NCI-H1694 (cell line): Measurements from ENCODE around the gene BPIFB4.
"Not testable (repeated sequence)": the region's sequence is repeated elsewhere in the genome, so short reads cannot be mapped to it uniquely, and the experiment has no call there.

ENCODE experiments used
- DNase-seq: peaks from one replicate; lab custom pipeline; 2025; lab: John Stamatoyannopoulos, UW

BPIFB4 gene

DNA sequence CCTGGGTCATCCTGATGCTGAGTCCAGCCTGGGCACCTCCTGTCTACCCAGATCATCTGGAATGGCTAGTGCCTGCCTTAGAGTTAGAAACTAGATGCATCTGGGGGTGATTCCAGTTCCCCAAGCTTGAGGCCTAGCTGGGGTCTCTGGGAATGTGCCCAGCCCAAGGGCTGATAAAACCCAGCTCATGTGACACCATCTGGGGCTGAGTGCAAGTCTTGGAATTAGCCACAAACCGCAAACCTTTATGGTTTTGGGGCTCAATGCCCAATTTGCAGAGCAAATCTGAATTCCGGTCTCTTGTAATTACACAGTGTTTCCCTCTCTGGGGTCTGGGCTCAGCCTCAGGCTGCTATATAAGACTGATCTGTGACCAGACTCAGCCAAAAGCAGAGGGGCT is at the start of gene BPIFB4:
Gene BPIFB4, plus strand, starts transcription at position 385 of the 400 bp plus-strand sequence. CDS start 1,884 bp downstream, outside the sequence.
- DNase-seq, result no peak

DNA sequence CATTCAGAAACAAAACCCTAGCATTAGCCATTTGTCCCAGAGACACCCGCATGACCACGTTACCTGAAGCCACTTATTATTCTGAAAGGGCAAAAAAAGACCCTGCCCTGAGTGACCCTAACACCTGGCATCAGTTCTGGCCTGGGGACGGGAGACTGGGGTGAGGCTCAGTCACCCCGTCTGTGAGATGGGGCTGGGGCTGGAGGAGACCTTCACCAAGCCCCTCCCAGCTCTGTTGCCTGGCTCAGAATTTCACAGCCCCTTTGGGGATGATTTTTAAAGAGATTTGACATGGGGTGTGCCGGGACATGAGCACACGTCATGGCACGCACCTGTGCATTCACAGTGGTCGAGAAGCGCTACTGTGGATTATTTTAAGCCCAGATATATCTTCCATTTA is 49.4 kb upstream of the BPIFB4 start:
- no peak for DNase-seq

DNA sequence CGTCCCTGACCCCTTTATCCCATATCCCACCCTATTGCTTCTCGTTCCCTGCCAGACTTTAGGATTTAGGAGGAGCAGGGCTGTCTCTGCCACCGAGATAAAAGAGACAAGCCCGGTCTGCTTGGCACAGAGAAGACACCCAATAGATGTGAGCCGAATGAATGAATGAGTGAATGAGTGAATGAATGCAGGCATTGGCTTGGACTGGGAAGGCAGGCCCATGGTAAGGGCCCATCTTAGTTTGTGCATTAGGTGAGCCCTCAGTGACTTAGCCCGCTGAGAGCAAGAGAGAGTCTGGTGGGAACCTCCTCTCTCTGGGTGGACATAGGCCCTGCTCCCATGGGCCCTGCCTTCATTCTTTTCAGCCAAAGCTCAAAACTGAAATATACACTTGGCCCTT is 48.9 kb upstream of the BPIFB4 start:
- DNase-seq, result no peak

- no peak for DNase-seq
Observed at GRCh38 chr20:33031531-33031930, 47.9 kb upstream of the BPIFB4 start, which contains the start of gene BPIFB6. BPIFB6 (plus strand) TSS chr20:33031648; CDS start chr20:33031648, 0 bp downstream.

- DNase-seq, result no peak
Observed at GRCh38 chr20:33032555-33032954, 46.9 kb upstream of the BPIFB4 start.

- DNase-seq, result no peak
Observed at GRCh38 chr20:33033381-33033780, 46.1 kb upstream of the BPIFB4 start.

- DNase-seq, result no peak
Observed at GRCh38 chr20:33034115-33034514, 45.3 kb upstream of the BPIFB4 start.

DNA sequence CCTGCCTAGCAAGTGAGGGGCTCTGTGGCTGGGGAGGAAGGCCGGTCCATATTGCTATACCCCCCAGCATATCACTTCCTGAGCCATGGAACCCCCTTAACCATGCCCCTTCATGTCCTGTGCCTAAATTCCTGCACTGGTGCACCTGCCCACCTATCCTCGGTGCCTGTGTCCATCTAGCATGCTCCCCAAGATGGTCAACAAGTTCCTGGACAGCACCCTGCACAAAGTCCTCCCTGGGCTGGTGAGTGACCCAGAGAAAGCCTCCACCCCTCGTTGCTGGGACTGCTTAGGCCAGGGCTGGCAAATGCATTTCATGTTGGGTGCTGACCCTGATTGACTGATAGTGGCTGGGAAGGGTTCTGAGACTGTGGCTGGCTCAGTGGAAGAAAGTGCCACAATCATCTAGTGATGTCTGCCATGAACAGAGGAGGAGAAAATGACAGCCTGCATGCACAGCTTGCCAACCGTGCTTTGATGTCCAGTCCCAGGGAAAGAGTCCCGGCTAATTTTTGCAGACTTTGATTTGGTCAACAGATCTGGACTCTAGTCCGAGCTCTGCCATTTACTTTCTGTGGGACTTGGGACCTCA is 44.4 kb upstream of the BPIFB4 start:
- no peak for DNase-seq

DNA sequence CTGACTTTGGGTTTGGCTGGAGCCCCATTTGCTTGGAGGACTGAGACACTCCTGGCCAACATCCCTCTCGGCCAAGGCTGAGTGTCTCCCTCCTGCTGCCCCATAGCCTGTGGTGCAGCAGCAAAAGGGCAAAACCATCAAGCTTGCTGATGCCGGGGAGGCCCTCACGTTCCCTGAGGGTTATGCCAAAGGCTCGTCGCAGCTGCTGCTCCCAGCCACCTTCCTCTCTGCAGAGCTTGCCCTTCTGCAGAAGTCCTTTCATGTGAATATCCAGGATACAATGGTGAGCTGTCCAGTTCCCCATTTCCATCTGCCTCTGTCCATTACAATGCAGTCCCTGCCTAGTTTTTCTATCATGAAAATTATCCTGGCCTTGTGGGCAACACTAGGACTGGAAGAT is 42.0 kb upstream of the BPIFB4 start:
- no peak for DNase-seq

GRCh38 chr20:33038243-33038642 is 41.2 kb upstream of the BPIFB4 start:
- no peak for DNase-seq

DNA sequence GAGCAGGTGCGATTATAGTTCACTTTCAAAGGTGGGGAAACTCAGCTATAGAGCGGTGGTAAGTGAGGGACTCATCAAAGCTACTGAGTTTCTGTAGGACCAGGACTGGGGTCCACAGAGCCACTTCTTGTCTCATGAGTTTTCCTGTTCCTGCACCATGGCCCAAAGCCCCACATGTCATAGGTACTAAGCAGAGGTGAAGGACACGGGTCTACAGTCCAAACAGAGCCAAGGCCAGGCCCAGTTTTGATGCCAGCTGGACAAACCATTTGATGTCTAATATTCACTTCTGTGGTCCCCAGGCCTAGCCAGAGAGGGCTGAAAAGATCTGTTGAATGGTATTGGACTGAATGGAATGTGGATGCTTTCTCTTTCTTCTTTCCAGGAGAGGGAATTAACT is 37.0 kb upstream of the BPIFB4 start:
- DNase-seq, result no peak

DNA sequence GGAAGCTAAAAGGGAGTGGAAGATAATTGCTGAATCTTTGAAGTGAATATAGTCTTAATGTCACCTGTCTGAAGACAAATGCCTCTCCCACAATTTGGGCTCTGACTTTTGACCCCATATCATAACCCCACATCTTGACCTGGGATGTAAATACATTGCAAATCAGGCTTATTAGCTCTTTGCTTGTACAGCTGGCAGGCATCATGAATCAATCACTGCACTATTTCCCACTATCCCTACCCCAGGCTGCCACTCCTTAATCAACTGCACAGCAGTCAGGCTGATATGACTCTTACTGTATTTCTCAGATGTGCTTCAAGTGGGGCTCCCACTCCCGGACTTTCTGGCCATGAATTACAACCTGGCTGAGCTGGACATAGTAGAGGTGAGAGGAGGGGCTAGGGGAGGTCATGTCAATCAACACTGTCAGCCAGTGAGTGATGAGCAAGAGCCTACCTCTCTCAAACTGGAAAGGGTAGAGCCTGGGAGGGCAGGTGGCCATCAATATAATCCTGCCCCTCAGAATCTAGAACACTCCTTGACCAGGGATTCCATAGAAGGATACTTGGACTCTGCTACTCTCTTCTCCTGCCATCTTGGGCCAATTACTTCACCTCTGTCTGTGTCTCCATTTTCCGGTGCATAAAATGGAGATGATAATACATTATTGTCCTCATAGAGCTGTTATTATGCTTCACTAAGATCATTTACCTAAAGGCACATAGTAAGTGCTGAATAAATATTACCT is 36.3 kb upstream of the BPIFB4 start:
- no peak for DNase-seq

DNA sequence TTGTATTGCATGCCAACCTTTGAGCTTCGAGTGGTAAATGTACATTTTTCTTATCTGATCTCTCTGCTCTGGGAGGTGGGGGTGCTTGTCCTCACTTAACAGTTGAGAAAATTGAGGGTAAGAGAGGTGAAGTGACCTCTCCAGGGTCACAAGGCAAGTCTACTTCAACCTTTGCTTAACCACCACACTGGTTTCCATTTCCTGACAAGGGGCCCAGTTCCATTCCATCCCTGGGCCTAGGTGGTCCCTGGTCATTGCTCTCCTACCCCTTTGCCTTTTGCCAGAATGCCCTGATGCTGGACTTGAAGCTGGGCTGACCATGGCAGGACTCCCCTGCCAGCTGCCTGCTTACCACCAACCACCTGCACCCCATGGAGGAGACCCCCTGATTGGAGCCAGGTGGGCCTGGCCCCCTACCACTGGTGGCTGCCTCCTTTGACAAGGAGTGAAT is 35.7 kb upstream of the BPIFB4 start:
- no peak for DNase-seq

- DNase-seq, result not testable (repeated sequence)
Observed at GRCh38 chr20:33045129-33045721, 34.2 kb upstream of the BPIFB4 start.

- DNase-seq, result no peak
Observed at GRCh38 chr20:33046412-33046811, 33.0 kb upstream of the BPIFB4 start.

- DNase-seq, result no peak
Observed at GRCh38 chr20:33051333-33051732, 28.1 kb upstream of the BPIFB4 start.

DNA sequence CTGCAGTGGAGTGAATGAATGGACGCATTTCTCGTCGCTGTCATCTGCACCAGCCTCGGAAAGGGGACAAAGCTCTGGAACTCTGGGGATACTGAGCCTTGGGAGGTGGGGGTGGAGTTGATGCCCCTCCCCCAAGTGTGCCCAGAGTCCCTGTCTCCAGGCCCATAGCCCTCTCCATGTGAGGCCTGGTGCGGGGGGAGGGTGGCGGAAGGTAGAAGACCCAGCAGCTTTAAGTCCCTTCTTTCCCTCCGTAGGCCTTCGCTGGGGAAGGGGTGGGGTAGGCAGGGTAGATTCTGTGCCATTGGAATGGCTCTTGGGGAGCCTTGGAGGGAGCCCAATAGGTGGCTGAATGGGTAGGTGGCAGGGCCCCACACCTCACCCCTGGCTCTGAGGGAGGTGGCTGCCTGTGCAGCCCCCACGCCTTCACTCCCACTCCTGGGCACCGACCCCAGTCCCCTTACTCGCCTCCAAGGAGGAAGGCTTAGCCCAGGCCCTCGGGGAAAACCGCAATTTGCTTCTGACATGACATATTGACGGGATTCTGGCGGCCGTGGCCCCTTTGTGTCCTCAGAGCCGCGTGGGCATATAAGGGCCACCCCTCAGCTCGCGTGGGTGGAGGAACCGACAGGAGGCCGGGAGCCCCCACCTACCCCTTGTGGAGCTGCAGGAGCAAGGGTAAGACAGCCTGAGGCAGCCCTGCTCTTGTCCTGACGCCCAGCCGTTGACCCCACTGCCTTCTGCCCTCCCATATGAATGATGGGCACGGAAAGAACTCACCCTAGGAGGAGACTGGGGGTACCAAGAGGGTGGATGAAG is 25.9 kb upstream of the BPIFB4 start, which contains the start of gene BPIFB3:
Gene BPIFB3, plus strand, starts transcription at position 613 of the 816 bp plus-strand sequence. CDS start 1,533 bp downstream, outside the sequence.
- no peak for DNase-seq

DNA sequence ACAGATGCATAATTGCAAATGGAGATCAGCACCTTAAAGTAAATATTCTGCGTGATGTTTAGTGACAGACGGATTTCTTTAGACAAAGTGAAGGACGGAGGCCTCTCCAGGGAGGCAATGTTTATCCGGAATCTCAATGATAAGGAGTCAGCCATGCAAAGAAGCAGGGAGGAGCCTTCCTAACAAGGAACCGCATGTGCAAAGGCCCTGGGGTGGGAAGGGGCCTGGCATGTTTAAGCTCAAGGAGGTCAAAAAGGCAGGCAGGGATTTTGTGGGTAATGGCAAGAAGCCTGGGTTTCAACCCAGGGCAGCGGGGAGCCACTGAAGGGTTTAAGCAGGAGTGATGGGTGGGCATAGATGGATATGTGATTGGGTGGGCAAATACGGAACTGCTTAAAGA is 25.1 kb upstream of the BPIFB4 start:
- no peak for DNase-seq

- no peak for DNase-seq
Observed at GRCh38 chr20:33054791-33055190, 24.7 kb upstream of the BPIFB4 start.

DNA sequence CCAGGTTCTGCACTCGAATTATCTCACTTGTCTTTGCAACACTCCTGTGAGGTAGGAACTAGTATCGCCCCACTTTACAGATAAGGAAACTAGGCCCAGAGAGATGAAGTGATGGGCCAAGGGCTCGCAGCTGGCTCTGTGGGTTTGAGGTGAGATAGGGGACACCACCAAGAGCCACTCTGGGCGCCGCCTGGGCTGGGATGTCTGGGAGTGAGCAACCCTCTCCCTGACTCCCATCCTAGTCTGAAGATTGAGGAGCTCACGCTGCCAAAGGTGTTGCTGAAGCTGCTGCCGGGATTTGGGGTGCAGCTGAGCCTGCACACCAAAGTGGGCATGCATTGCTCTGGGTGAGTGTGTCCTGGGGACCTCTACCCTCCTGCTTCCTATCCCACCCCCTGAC is 20.3 kb upstream of the BPIFB4 start:
- no peak for DNase-seq

DNA sequence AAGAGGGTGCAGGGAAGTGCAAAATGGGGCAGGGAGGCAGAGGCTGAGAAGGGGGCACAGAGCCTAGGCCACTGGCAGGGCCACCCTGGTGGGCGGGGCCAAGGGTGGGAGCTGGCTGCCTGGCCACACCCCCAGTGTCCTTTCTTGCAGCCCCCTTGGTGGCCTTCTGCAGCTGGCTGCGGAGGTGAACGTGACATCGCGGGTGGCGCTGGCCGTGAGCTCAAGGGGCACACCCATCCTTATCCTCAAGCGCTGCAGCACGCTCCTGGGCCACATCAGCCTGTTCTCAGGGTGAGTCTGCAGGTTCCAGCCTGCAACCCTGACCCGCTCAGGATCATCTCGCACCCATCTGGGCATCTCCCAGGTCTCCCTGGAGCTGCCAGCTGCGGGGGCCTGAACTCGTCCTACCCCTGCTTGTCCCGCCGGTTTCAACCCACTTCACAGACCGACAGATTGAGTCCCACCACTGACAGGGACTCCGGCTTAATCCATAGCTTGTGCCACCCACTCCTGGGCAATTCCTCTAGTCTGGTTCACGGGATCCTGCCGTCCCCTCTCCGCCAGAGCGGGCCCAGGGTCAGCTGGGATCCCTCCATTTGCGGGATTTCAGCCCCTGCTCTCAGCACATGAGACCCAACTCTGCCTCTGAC is 19.6 kb upstream of the BPIFB4 start:
- DNase-seq, result no peak

DNA sequence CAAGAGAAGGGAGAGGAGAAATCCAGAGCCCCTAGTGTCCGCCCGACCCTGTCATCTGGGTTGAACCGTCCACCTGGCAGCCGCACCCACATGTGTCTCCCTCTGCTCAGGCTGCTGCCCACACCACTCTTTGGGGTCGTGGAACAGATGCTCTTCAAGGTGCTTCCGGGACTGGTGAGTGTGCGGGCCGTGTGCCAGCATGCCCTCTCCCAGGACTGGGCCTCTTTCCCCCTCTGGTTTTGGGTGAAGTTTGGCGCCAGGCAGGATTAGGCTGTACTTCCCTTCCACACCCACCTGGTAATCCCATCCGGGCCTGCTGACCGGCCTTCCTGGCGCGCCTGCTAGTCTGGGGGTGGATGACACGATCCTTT is 17.8 kb upstream of the BPIFB4 start:
- no peak for DNase-seq
